IPS DF 6.9 (cell line): ENCODE measurements around the gene GTF3C1.

ENCODE experiments used
- DNase-seq: peaks from one replicate; pipeline ENCODE4 v3.0.0-alpha.2; 2013; ENCODE audit warnings: low read depth, low spot score
- H3K27ac ChIP-seq: one replicate; pipeline ENCODE4 v1.5.1; 2013; ENCODE audit warnings: low read length, control low read depth
- H3K27me3 ChIP-seq: 2 replicates; pipeline ENCODE4 v1.6.1; 2013; ENCODE audit warnings: mild to moderate bottlenecking, low read length; ENCODE audit not compliant: control insufficient read depth, insufficient read depth
- H3K36me3 ChIP-seq: 2 replicates; pipeline ENCODE4 v1.6.1; 2013; ENCODE audit warnings: low read length; ENCODE audit not compliant: control insufficient read depth, insufficient read depth
- H3K4me1 ChIP-seq: 2 replicates; pipeline ENCODE4 v1.6.1; 2013; ENCODE audit warnings: low read length; ENCODE audit not compliant: control insufficient read depth, insufficient read depth
- H3K4me3 ChIP-seq: 2 replicates; pipeline ENCODE4 v1.5.1; 2013; ENCODE audit warnings: mild to moderate bottlenecking, low read length
- H3K9me3 ChIP-seq: 2 replicates; pipeline ENCODE4 v1.6.1; 2013; ENCODE audit warnings: low read length, inconsistent platforms; ENCODE audit not compliant: control insufficient read depth, insufficient read depth
- WGBS: extraction: QIAGEN DNeasy Blood & Tissue Kit; methylation state at CpG from one replicate; pipeline ENCODE4 v1.1.7; 2013; ENCODE audit warnings: mixed read lengths, missing lambda C conversion rate; ENCODE audit not compliant: insufficient read length, insufficient coverage; 5-methylcytosine and 5-hydroxymethylcytosine counted together

The GTF3C1 gene

DNA sequence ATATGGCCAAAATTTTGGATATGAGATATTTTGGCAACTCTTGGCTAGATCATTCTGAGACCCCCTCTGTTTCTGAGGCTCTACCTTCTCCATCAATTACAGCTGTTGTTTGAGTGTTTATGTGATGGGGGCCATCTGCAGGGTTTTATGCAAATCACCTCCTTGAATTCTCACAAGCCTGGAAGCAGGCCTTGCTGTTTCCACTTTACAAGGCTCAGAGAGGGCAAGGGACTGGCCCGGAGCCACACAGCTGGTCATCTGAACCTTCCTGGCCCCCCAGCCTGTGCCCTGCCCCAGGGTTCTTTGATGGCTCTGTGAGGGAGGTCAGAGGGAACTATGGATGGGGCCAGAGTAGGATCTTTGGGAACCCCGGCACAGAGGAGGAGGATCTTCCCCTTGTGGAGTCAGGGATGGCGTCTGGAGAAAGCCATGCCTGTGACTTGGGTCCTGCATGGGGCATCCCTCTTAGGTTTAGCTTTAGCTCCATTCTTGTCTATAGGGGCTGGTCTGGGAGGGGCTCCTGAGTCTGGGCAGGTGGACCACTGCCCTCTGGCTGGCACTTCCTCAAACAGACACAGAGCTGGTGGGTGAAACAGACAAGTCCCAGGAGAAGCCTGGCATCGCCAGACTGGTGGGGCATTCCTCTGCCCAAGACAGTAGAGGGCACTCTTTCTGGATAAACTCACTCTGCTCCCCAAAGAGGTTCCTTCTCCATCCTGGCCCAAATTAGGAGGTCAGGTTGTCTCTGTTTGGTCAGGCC, 121.5 kb downstream of the GTF3C1 start:
- H3K27me3 ChIP-seq, result no peaks in the 10 kb centered on the region
- no peaks in the 10 kb centered on the region for H3K36me3 ChIP-seq
- DNase-seq, result no peak
- H3K4me3 ChIP-seq, result no peak overlapping the region
- no peaks in the 10 kb centered on the region for H3K9me3 ChIP-seq
- H3K4me1 ChIP-seq, result no peaks in the 10 kb centered on the region
- H3K27ac ChIP-seq, result no peak overlapping the region
- no CpG with 5 or more reads among the region's 4 CpGs for WGBS

- WGBS, result no CpG with 5 or more reads among the region's 5 CpGs
- DNase-seq, result no peak
- Histone ChIP-seq H3K9me3 (no peaks in the 10 kb centered on the region), H3K4me3 (no peak overlapping the region), H3K27me3 (no peaks in the 10 kb centered on the region), H3K36me3 (no peaks in the 10 kb centered on the region), H3K4me1 (no peaks in the 10 kb centered on the region), H3K27ac (no peak overlapping the region)
Observed at GRCh38 chr16:27427538-27427937, 122.2 kb downstream of the GTF3C1 start.

DNA sequence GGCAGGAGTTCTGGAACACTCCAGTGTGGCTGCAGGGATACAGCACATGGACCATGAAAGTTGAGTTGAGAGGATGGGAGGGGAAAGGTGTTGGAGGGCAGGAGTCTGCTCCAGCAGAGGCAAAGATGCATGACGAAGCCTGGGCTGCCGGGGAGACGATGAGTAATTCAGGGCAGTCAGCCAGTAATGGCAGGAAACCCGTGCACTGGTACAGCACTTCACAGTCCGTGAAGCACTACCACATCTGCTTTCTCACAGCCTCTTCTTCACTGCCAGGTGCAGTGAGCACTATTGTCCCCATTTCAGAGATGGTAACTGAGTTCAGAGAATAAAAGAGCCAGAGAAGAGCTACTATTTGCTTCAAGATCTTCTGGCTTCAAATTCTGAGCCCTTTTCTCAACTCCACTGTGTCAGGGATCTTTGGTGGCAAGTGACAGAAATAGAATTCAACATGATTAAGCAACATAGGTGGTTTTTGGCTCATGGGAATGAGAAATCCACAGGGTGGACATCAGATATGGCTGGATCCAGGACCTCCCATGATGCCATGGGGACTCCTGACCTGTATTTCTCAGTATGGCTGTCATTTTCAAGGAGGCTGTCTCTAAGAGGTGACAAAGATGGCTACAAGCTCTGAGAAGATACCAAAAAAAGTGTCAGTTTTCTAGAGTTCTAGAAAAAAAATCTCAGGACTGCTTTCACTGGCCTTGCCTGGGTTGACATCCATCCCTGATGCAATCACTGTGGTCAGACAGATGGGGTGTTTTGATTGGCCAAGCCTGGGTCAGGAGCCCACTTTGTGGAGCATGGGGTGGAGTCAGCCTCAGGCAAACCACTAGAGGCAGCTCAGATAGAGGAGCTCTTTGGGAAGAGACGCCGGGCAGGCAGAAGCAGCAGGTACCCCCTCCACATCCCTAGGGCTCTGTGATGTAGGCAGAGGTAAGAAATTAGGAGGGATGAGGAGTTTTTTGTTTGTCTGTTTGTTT, 123.0 kb downstream of the GTF3C1 start:
- Histone ChIP-seq H3K4me3 (no peak overlapping the region), H3K27me3 (no peaks in the 10 kb centered on the region), H3K4me1 (no peaks in the 10 kb centered on the region), H3K27ac (no peak overlapping the region), H3K36me3 (no peaks in the 10 kb centered on the region), H3K9me3 (no peaks in the 10 kb centered on the region)
- no peak for DNase-seq
- WGBS, result no CpG with 5 or more reads among the region's 7 CpGs

GRCh38 chr16:27425961-27426360, 123.8 kb downstream of the GTF3C1 start:
- Histone ChIP-seq H3K4me1 (no peaks in the 10 kb centered on the region), H3K27me3 (no peaks in the 10 kb centered on the region), H3K4me3 (no peak overlapping the region), H3K36me3 (no peaks in the 10 kb centered on the region), H3K27ac (no peak overlapping the region), H3K9me3 (no peaks in the 10 kb centered on the region)
- no CpG with 5 or more reads among the region's 1 CpG for WGBS
- no peak for DNase-seq

- Histone ChIP-seq H3K27ac (no peak overlapping the region), H3K36me3 (no peaks in the 10 kb centered on the region), H3K4me3 (no peak overlapping the region), H3K27me3 (no peaks in the 10 kb centered on the region; the same call in 1 of the 2 replicates), H3K4me1 (no peaks in the 10 kb centered on the region), H3K9me3 (no peaks in the 10 kb centered on the region)
- no peak for DNase-seq
- no CpG with 5 or more reads among the region's 10 CpGs for WGBS
Observed at GRCh38 chr16:27424772-27425498, 124.8 kb downstream of the GTF3C1 start.

- Histone ChIP-seq H3K4me3 (no peak overlapping the region), H3K27me3 (no peaks in the 10 kb centered on the region; the same call in 1 of the 2 replicates), H3K36me3 (no peaks in the 10 kb centered on the region), H3K4me1 (no peaks in the 10 kb centered on the region), H3K9me3 (no peaks in the 10 kb centered on the region), H3K27ac (no peak overlapping the region)
- no peak for DNase-seq
Observed at GRCh38 chr16:27421961-27422740, 127.6 kb downstream of the GTF3C1 start.

GRCh38 chr16:27417047-27417671, 132.6 kb downstream of the GTF3C1 start:
- no peak overlapping the region for H3K27ac ChIP-seq
- no peaks in the 10 kb centered on the region for H3K36me3 ChIP-seq
- no CpG with 5 or more reads among the region's 4 CpGs for WGBS
- no peak for DNase-seq
- H3K4me3 ChIP-seq, result no peak overlapping the region
- H3K27me3 ChIP-seq, result no peaks in the 10 kb centered on the region; the same call in 1 of the 2 replicates
- no peaks in the 10 kb centered on the region for H3K4me1 ChIP-seq
- no peaks in the 10 kb centered on the region for H3K9me3 ChIP-seq

- Histone ChIP-seq H3K4me1 (no peaks in the 10 kb centered on the region), H3K27me3 (no peaks in the 10 kb centered on the region), H3K4me3 (no peak overlapping the region), H3K9me3 (no peaks in the 10 kb centered on the region), H3K36me3 (no peaks in the 10 kb centered on the region), H3K27ac (no peak overlapping the region)
- no peak for DNase-seq
- WGBS, result no CpG with 5 or more reads among the region's 6 CpGs
Observed at GRCh38 chr16:27414788-27415431, 134.8 kb downstream of the GTF3C1 start.

DNA sequence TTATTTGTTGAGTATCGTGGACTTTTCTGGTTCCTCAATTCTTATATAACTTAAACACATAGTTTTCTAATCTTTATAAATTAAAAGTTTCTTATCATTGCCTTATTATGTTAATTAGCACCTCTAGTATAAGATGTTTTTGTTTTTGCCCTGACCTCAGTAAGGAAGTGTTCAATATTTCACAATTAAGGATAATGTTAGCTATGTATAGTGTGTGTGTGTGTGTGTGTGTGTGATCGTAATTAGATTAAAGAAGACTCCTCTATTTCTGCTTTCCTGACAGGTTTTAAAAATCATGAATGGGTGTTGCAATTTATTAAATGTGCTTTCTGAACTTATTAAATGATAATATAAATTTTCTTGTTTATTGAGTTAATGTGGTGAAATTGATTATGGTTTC, 135.8 kb downstream of the GTF3C1 start:
- Histone ChIP-seq H3K27ac (no peak overlapping the region), H3K4me1 (no peaks in the 10 kb centered on the region), H3K27me3 (no peaks in the 10 kb centered on the region), H3K4me3 (no peak overlapping the region), H3K9me3 (no peaks in the 10 kb centered on the region), H3K36me3 (no peaks in the 10 kb centered on the region)
- WGBS, result no CpG with 5 or more reads among the region's 2 CpGs
- DNase-seq, result no peak
